Endothelial cell of umbilical vein (primary cell): ENCODE results near the gene CARD6. TPM values are rescaled to one million over a fixed set of nuclear protein-coding genes. Genes with fewer than 3 reads are reported as not detected.

Experiments
- Bru-seq: library from RNA; stranded (reverse); fragments of 400-500 nt; gene quantifications from one replicate; lab custom pipeline; 2021; lab: Mats Ljungman, UMichigan
- BruChase-seq, 2 experiments: library from RNA; stranded (reverse); fragments of 400-500 nt; gene quantifications; one replicate each; lab custom pipeline; 2021; lab: Mats Ljungman, UMichigan
- BruUV-seq: library from RNA; stranded (reverse); fragments of 400-500 nt; replicated peaks from 2 replicates; lab custom pipeline; 2021; lab: Mats Ljungman, UMichigan
- CTCF ChIA-PET: fragments of 300-600, 350-600 bp; sonication (Branson Sonifier 250); formaldehyde crosslinking; loops from one replicate; lab custom pipeline; 2021; ENCODE audit warnings: antibody characterized with exemption, inconsistent platforms; lab: Charles Lee
- POLR2A ChIA-PET: fragments of 300-600, 350-600 bp; sonication (Branson Sonifier 250); formaldehyde crosslinking; loops from one replicate; lab custom pipeline; 2021; ENCODE audit warnings: antibody characterized with exemption, inconsistent platforms; lab: Charles Lee
- DNase-seq: peaks from one replicate; pipeline ENCODE4 v3.0.0-alpha.2; 2011; ENCODE audit warnings: low read depth, low spot score
- FAIRE-seq: peaks from 2 replicates; lab custom pipeline; 2011; peaks lifted over from hg19 to GRCh38; lab: Jason Lieb, UNC
- H2AFZ ChIP-seq: 2 replicates; pipeline ENCODE4 v1.6.0; 2012; ENCODE audit warnings: low read depth, low read length, control low read depth, inconsistent platforms
- H3K27ac ChIP-seq: 2 replicates; pipeline ENCODE4 v1.5.1; 2011; ENCODE audit warnings: low read depth, mild to moderate bottlenecking, control low read depth, low read length, moderate library complexity; ENCODE audit not compliant: insufficient read depth
- H3K27me3 ChIP-seq, 2 experiments: 2 replicates each; pipeline versions ENCODE4 v1.6.0 to v1.6.1; 2011; ENCODE audit warnings: low read length in 2 of 2, mixed read lengths in 1 of 2; ENCODE audit not compliant: control insufficient read depth in 2 of 2, insufficient read depth in 2 of 2
- H3K36me3 ChIP-seq, 2 experiments: 2 replicates in 1 of 2; 3 replicates in 1 of 2; pipeline ENCODE4 v1.5.1; 2011; ENCODE audit warnings: low read length in 2 of 2, mild to moderate bottlenecking in 1 of 2, moderate library complexity in 1 of 2; ENCODE audit not compliant: control insufficient read depth in 2 of 2, insufficient read depth in 2 of 2; ENCODE audit errors: extremely low read depth in 1 of 2
- H3K4me1 ChIP-seq: 3 replicates; pipeline ENCODE4 v1.5.1; 2011; ENCODE audit warnings: mild to moderate bottlenecking, low read length; ENCODE audit not compliant: control insufficient read depth, insufficient read depth; ENCODE audit errors: extremely low read depth
- H3K4me2 ChIP-seq: 2 replicates; pipeline ENCODE4 v1.6.1; 2011; ENCODE audit warnings: low read length, control low read depth, mixed read lengths; ENCODE audit not compliant: insufficient read depth
- H3K4me3 ChIP-seq, 3 experiments: fragments of 200-600 bp in 1 of 3; sonication (generic), shearing (Covaris generic) in 1 of 3; replicated peaks in 1 of 3; 2 replicates each; pipeline ENCODE4 v1.5.1; 2011 to 2016; ENCODE audit warnings: control low read depth in 3 of 3, low read length in 3 of 3, mild to moderate bottlenecking in 2 of 3, inconsistent platforms in 1 of 3, low read depth in 1 of 3, moderate library complexity in 1 of 3; ENCODE audit not compliant: insufficient read depth in 1 of 3
- H3K79me2 ChIP-seq: 2 replicates; pipeline ENCODE4 v1.6.0; 2012; ENCODE audit warnings: low read length, inconsistent platforms; ENCODE audit not compliant: control insufficient read depth, insufficient read depth
- H3K9ac ChIP-seq: replicated peaks from 2 replicates; pipeline ENCODE3; 2011; ENCODE audit warnings: low read length, control low read depth; ENCODE audit not compliant: insufficient read depth; ENCODE audit errors: extremely low read depth
- H3K9me1 ChIP-seq: replicated peaks from 3 replicates; pipeline ENCODE4 v1.6.0; 2011; ENCODE audit warnings: mild to moderate bottlenecking, low read length; ENCODE audit not compliant: control insufficient read depth, insufficient read depth; ENCODE audit errors: extremely low read depth
- H3K9me3 ChIP-seq: replicated peaks from 2 replicates; pipeline ENCODE4 v1.5.1; 2012; ENCODE audit warnings: low read length, inconsistent platforms; ENCODE audit not compliant: control insufficient read depth, insufficient read depth
- H4K20me1 ChIP-seq: replicated peaks from 2 replicates; pipeline ENCODE3; 2011; ENCODE audit warnings: mild to moderate bottlenecking, low read length; ENCODE audit not compliant: control insufficient read depth, insufficient read depth; ENCODE audit errors: extremely low read depth
- EZH2 ChIP-seq: IDR thresholded peaks from 2 replicates; pipeline ENCODE4 v1.6.1; 2012; ENCODE audit warnings: borderline replicate concordance, low read depth, mild to moderate bottlenecking, moderate library complexity, low read length, inconsistent platforms; ENCODE audit not compliant: severe bottlenecking
- FOS ChIP-seq: IDR thresholded peaks from 2 replicates; pipeline ENCODE4 v1.6.1; 2011; ENCODE audit warnings: mild to moderate bottlenecking, low read length, moderate library complexity, borderline replicate concordance; ENCODE audit not compliant: insufficient read depth
- GATA2 ChIP-seq: IDR thresholded peaks from 2 replicates; pipeline ENCODE4 v1.7.0; 2011; ENCODE audit warnings: low read depth, mild to moderate bottlenecking, moderate library complexity, mixed read lengths, low read length; ENCODE audit not compliant: insufficient read length, insufficient read depth
- JUN ChIP-seq: IDR thresholded peaks from 2 replicates; pipeline ENCODE4 v1.6.1; 2011; ENCODE audit warnings: borderline replicate concordance, low read depth; ENCODE audit not compliant: insufficient read length, insufficient read depth
- MAX ChIP-seq: IDR thresholded peaks from 2 replicates; pipeline ENCODE4 v1.6.1; 2011; ENCODE audit not compliant: insufficient read depth, insufficient read length
- MYC ChIP-seq: IDR thresholded peaks from one replicate; pipeline ENCODE4 v1.6.1; 2011; ENCODE audit warnings: mild to moderate bottlenecking, low read depth, low read length
- POLR2A ChIP-seq: IDR thresholded peaks from 2 replicates; pipeline ENCODE4 v1.6.1; 2012; ENCODE audit warnings: low read depth, mild to moderate bottlenecking, control low read depth, low read length
- POLR2AphosphoS5 ChIP-seq: IDR thresholded peaks from 2 replicates; pipeline ENCODE4 v1.6.1; 2012; ENCODE audit warnings: low read depth, mild to moderate bottlenecking, control low read depth, low read length, moderate library complexity; ENCODE audit not compliant: insufficient read depth
- dilution Hi-C: fragments of 300-500 bp; cut with MboI; formaldehyde crosslinking; loops from one replicate; pipeline ENCODE4 v1.15.0; 2019; ENCODE audit warnings: low sequenced_read_pairs; ENCODE audit not compliant: extremely low pct_ligation_motif_present
- intact Hi-C: fragments of 100-400 bp; cut with micrococcal nuclease; formaldehyde crosslinking; loops from one replicate; pipeline ENCODE4 v1.10.0; 2022
- long read RNA-seq: library from polyadenylated mRNA; stranded (forward); transcript quantifications from one replicate; pipeline ENCODE4 v2.0.0, GENCODE V29; 2021
- polyA minus RNA-seq, 3 experiments: library from RNA; depleted of rRNA, polyadenylated mRNA; stranded (reverse); fragments of >200 nt; gene quantifications; 1 replicate in 1 of 3; 2 replicates in 2 of 3; pipeline ENCODE4 v1.2.3, GENCODE V29; 2011
- polyA plus RNA-seq, 4 experiments: library from polyadenylated mRNA; depleted of rRNA in 3 of 4; stranded (reverse) in 3 of 4; unstranded in 1 of 4; fragments of >200 nt; gene quantifications; 2 replicates each; pipeline versions ENCODE4 v1.2.1 to v1.2.3, GENCODE V29; 2011 to 2012; ENCODE audit warnings: missing spikeins in 1 of 4
- total RNA-seq: library from RNA; stranded (reverse); gene quantifications from 2 replicates; pipeline ENCODE4 v1.2.3, GENCODE V29; 2021
- TF ChIP-seq, protein P1 (sequence below), 2 donors: IDR thresholded peaks; 1 replicate in 1 of 2; 2 replicates in 1 of 2; pipeline ENCODE4 v1.5.1; 2011; ENCODE audit warnings: low read length in 2 of 2, mild to moderate bottlenecking in 2 of 2, moderate library complexity in 2 of 2, control low read depth in 1 of 2, inconsistent platforms in 1 of 2, low read depth in 1 of 2; ENCODE audit not compliant: insufficient read depth in 1 of 2; ENCODE audit errors: extremely low read depth in 1 of 2

CARD6 gene
- total RNA-seq (21.1 and 23.8 TPM in 2 replicates), polyA plus RNA-seq (11.0 and 11.3 TPM in 2 replicates), polyA minus RNA-seq (18.7 and 19.9 TPM in 2 replicates), Bru-seq, nascent RNA (percentile 79 among the genes with signal in this experiment), BruChase-seq, experiment 1, labeled RNA remaining after a 6-hour chase (percentile 78 among the genes with signal in this experiment), BruChase-seq, experiment 2, labeled RNA remaining after a 2-hour chase (percentile 86 among the genes with signal in this experiment)
- polyA plus RNA-seq (2011; cell fraction: cytosol; rRNA removed) = 14.5 and 15.1 TPM in 2 replicates
- 9.3 and 10.7 TPM in 2 replicates for polyA plus RNA-seq (2011; cell fraction: nucleus; rRNA removed)
- polyA plus RNA-seq (2012) = 13.2 and 19.0 TPM in 2 replicates
- polyA minus RNA-seq (2011; cell fraction: cytosol; rRNA and poly(A)+ RNA removed) = 7.4 TPM
- 7.4 and 11.3 TPM in 2 replicates for polyA minus RNA-seq (2011; cell fraction: nucleus; rRNA and poly(A)+ RNA removed)
- long read RNA-seq, full-length matches to known transcripts = 36 of 48 reads
- long read RNA-seq, partial matches to known transcripts = 0 of 48 reads
- long read RNA-seq, other reads (novel, unspliced or antisense) = 12 of 48 reads

DNA sequence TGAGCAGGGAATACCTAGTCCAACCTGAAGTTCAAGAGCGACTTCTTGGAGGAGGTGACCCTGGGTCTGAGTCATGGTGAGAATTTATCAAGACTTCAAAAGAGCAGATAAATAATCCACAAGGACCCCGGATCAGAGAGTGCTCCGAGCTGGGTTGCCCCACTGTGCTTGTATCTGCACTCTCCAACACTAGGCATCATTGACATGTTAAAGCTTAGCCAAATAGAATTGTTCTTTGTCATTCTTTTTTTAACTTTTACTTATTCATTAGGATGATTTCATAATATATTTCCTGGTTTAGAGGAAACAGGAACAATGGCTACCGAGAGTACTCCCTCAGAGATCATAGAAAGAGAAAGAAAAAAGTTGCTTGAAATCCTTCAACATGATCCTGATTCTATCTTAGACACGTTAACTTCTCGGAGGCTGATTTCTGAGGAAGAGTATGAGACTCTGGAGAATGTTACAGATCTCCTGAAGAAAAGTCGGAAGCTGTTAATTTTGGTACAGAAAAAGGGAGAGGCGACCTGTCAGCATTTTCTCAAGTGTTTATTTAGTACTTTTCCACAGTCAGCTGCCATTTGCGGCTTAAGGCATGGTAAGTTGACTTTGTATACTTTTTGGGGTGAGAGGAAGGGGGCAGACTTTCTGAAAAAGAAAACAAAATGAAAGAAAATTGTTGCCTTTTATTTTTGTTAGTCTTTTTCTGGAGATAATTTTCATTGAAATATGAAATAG lies at the start of gene CARD6:
TSS of gene CARD6 (plus strand) at position 300 of the 738 bp plus-strand sequence. CDS start at position 316, 16 bp downstream.
- no peaks in the 10 kb centered on the region for H3K9me1 ChIP-seq
- H2AFZ ChIP-seq = peak within 1 kb of the TSS; percentile 27
- dilution Hi-C loops = no loop called here
- peaks cover 36% of the 10 kb centered on the region for H3K79me2 ChIP-seq
- H3K27me3 ChIP-seq = no peaks in the 10 kb centered on the region
- H3K36me3 ChIP-seq = peaks cover 0 to under 1% of the 10 kb centered on the region in 2 experiments
- BruUV-seq = TSS peak; percentile 79
- no peaks in the 10 kb centered on the region for H4K20me1 ChIP-seq
- intact Hi-C loops = no loop called here
- H3K9ac ChIP-seq = peak within 1 kb of the TSS; percentile 98
- peak within 1 kb of the TSS; percentile 95 for H3K27ac ChIP-seq
- H3K4me2 ChIP-seq = peak within 1 kb of the TSS; percentile 100
- peaks cover 18% of the 10 kb centered on the region for H3K4me1 ChIP-seq
- ChIA-PET POLR2A (interaction anchor here (0.5 to 2.2 kb wide), 2 partner anchors 8 to 42 kb away, joined by 3 to 8 read pairs; no protein-coding TSS in a partner anchor), CTCF (interaction anchor here (1.2 to 1.6 kb wide), 2 partner anchors 19 to 38 kb away, joined by 3 to 6 read pairs; no protein-coding TSS in a partner anchor)
- FAIRE-seq (peak; percentile 58), DNase-seq (peak; percentile 89)
- peak; percentile 29 for TF ChIP-seq JUN
- TF ChIP-seq EZH2 = no peak
- no peak for TF ChIP-seq FOS
- no peak for TF ChIP-seq MAX
- no peak for TF ChIP-seq MYC
- TF ChIP-seq POLR2A = peak; percentile 47
- TF ChIP-seq POLR2AphosphoS5 = no peak
- no peak for TF ChIP-seq GATA2
- TF ChIP-seq, protein P1, sequence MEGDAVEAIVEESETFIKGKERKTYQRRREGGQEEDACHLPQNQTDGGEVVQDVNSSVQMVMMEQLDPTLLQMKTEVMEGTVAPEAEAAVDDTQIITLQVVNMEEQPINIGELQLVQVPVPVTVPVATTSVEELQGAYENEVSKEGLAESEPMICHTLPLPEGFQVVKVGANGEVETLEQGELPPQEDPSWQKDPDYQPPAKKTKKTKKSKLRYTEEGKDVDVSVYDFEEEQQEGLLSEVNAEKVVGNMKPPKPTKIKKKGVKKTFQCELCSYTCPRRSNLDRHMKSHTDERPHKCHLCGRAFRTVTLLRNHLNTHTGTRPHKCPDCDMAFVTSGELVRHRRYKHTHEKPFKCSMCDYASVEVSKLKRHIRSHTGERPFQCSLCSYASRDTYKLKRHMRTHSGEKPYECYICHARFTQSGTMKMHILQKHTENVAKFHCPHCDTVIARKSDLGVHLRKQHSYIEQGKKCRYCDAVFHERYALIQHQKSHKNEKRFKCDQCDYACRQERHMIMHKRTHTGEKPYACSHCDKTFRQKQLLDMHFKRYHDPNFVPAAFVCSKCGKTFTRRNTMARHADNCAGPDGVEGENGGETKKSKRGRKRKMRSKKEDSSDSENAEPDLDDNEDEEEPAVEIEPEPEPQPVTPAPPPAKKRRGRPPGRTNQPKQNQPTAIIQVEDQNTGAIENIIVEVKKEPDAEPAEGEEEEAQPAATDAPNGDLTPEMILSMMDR (IDR thresholded peaks at IDR 0.05; ENCODE audit: extremely low read depth in 1 of 2, insufficient read depth in 1 of 2, low read depth in 1 of 2, low read length in 2 of 2) = no peak
- peak within 1 kb of the TSS; percentile 50 to 98 (median 87) for H3K4me3 ChIP-seq
- no peaks in the 10 kb centered on the region for H3K9me3 ChIP-seq
